OCI-LY3 (cell line): ENCODE results near the gene APOL4.

Experiments
- EZH2phosphoT487 ChIP-seq: fragments of 200-600 bp; shearing (Covaris generic); IDR thresholded peaks from 2 replicates; pipeline ENCODE4 v1.6.1; 2018; ENCODE audit warnings: antibody characterized with exemption, mixed run types, low read depth
- TF ChIP-seq, protein P1 (sequence below): fragments of 200-600, 300-600 bp; sonication (generic); IDR thresholded peaks from 2 replicates; pipeline ENCODE4 v1.5.1; 2014; ENCODE audit warnings: antibody characterized with exemption, low read length, low read depth

DNA sequence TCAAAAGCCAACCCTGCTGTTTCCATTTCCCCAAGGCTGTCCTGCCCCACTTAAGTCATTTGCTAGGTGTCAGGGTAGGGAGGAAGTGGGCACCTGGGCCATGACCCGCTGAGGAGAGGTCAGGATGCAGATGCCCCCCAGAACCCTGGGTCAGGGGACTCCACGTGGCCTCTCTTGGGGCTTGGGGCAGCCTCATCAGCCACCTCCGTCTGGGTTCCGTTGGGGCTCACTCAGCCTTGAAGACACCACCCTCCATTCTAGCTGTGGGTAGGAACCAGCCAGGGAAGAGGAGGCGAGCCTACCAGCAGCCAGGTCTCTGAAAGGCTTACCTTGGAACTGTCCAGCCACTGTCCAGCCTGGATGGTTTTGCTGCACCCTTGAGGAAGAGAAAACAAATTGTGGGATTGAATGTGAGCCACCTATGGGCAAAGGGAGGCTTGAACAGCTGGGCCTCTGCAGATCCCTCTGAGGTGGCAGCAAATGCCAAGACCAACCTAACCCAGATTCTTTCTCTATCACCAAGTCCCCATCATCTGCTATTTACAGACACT lies 2.5 kb downstream of the APOL4 start:
- TF ChIP-seq, protein P1, sequence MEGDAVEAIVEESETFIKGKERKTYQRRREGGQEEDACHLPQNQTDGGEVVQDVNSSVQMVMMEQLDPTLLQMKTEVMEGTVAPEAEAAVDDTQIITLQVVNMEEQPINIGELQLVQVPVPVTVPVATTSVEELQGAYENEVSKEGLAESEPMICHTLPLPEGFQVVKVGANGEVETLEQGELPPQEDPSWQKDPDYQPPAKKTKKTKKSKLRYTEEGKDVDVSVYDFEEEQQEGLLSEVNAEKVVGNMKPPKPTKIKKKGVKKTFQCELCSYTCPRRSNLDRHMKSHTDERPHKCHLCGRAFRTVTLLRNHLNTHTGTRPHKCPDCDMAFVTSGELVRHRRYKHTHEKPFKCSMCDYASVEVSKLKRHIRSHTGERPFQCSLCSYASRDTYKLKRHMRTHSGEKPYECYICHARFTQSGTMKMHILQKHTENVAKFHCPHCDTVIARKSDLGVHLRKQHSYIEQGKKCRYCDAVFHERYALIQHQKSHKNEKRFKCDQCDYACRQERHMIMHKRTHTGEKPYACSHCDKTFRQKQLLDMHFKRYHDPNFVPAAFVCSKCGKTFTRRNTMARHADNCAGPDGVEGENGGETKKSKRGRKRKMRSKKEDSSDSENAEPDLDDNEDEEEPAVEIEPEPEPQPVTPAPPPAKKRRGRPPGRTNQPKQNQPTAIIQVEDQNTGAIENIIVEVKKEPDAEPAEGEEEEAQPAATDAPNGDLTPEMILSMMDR = no peak
- no peak for TF ChIP-seq EZH2phosphoT487
